HG03439 (cell line): ENCODE results near the gene ATF6.

ENCODE experiments used
- ATAC-seq: cut with Tn5 transposase; IDR thresholded peaks from one replicate; pipeline ENCODE4 v1.9.1; 2021; ENCODE audit warnings: mild to moderate bottlenecking, moderate library complexity; ENCODE audit not compliant: unreplicated experiment

Gene ATF6

DNA sequence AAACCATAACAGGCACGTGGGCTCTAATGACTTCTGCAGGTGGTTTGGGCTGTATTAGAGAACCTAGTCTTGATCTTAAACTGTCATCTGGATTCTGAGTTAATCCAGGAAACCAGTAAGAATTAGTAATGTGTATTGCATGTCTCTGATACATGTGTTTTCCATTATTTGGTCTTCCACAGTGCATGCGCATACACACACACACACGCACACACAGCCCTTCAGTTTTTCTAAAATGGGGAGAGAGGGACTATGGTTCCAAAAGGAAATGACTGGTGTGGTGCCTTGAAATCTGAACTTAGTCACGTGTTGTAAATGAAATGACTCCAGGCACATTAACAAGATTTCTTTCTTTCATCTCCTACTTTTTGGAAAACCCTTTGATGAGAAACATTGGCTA lies 190.0 kb downstream of the ATF6 start:
- no peak for ATAC-seq

DNA sequence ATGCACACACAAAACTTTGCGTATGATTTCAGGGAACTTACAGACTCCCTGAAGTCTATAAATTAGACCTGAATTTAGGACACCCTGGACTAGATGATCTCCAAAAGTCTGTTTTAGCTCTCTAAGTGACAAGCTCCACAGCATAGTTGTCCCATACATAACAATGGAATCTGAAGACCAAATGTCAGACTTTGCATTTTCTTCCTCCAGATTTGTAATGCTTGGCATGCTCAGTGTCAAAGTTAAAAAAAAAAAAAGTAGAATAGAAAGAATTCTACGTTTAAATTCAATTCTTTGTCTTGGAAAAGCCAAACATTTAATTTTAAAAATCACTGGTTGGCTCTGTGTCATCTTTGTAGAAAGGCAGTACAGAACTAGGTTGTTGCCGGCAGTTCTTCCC lies 190.8 kb downstream of the ATF6 start:
- ATAC-seq: no peak

DNA sequence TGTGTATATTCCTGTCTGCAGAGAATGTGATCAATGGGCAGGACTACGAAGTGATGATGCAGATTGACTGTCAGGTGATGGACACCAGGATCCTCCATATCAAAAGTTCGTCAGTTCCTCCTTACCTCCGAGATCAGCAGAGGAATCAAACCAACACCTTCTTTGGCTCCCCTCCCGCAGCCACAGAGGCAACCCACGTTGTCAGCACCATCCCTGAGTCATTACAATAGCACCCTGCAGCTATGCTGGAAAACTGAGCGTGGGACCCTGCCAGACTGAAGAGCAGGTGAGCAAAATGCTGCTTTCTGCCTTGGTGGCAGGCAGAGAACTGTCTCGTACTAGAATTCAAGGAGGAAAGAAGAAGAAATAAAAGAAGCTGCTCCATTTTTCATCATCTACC lies 192.3 kb downstream of the ATF6 start:
- no peak for ATAC-seq

GRCh38 chr1:161962091-161962887 lies 196.2 kb downstream of the ATF6 start:
- peak; percentile 64 for ATAC-seq

GRCh38 chr1:161966067-161966466 lies 199.9 kb downstream of the ATF6 start:
- no peak for ATAC-seq

GRCh38 chr1:161970036-161970435 lies 203.9 kb downstream of the ATF6 start:
- ATAC-seq: no peak

GRCh38 chr1:161970633-161971032 lies 204.5 kb downstream of the ATF6 start:
- no peak for ATAC-seq

DNA sequence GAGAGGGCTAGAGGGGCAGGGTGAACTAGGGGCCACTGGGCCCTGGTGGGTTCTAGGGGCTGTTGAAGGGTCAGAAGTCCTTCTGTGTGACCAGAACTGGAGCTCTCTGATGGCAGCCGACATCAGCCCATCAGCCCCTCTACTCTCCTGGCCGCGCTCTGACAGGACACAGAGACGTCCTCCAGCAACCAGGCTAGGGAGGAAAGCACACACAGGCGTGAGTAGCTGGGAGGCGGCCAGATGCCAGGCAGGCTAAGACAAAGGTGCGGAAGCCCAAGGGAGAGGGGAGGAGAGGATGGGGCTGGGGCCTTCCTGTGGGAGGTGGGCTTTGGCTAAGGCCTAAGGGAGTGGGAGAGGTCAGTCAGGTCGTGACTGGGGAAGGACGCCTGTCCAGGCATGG lies 206.7 kb downstream of the ATF6 start:
- no peak for ATAC-seq

DNA sequence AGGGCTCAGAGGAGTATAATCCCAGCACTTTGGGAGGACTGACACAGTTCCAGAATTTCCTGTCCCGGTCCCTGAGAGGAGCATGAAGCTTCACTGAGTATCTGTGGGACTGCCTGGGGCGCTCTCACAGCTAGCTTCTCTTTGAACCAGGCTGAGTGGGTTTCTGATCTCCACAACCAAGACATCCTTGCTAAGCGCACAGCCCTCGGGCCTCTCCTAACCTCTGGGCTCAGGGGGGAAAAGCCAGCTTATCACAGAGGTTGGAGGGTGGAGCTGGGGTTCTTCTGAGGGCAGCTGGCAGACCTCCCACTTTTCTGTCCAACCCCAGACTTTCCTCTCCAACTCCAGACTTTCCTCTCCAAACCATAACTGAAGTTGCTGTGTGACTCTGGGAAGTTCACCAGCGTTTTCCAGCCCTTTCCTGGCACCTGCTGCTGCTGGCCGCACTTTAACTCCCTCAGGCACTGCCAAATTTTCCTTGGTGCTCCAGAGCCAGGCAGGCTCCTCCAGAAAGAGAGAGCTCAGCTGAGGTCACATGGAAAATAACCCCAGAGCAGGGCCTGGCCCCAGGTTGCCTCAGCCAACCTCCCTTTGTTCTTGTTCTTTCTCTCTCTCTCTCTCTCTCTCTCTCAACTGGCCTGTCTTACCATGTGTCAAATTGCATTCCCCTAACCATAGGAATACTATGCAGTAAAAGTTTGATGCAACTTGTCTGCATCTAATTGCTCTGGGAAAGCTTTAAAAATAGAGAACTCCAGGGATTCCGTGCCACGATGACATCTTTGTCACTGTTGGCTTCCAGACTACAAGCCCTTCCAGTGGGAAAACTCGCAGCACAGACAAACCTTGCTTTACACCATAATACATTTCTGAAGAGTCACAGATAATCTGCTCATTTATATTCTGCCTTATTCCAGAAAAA lies 208.1 kb downstream of the ATF6 start:
- ATAC-seq: no peak

DNA sequence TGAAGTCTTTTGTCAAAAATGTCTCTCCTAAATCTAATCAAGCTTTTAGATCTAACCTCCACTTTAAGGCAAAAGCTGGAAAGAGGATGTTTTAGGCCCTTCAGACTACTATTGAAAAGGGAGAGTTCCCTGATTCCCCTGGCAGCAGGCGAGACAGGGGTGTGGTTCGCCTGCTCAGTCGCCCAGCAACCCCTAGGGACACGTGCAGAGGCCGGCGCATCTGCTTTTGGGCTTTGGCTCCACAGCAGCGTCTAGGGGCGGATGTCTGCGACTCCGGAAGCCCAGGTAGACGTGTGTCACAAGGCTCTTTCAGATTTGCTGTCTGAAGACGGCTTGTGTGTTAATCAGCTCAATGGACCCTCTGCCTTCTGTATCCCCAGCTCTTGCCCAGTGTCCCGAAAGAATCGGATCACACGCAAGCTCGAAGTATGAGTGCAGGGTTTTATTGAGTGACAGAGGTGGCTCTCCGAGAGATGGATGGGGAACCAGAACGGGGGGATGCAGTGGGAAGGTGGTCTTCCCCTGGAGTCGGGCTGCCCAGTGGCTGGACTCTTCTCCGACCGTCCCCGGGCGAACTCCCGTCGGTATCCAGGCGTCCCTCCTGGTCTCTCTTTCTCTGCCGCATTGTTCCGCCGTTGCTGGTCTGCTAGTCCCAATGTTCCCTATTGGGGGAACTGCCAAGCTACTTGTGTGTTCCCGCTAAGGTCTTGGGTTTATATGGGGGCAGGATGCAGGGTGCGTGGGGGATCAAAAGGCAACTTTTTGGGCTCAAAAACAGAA lies 212.1 kb downstream of the ATF6 start:
- no peak for ATAC-seq

DNA sequence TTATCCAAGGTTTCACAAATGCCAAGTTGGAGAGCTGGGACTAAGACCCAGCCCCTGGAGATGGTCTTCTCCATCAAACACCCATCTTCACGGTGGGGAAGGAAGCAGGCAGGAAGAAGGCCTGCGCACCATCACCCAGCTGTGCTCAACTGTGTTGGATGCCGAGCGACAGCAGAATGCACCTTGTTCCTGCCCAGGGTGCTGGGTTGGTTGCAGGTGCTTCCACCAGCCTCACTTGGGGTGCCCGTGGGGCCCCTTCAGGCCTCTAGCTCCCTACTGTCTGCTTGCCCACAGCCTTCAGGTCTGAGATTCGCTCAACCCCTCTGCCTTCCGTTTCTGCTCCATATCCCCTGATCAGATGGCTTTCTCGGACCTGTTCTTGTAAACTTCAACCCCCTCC lies 215.0 kb downstream of the ATF6 start:
- ATAC-seq: no peak

GRCh38 chr1:161981735-161982506 lies 215.8 kb downstream of the ATF6 start:
- ATAC-seq: no peak

DNA sequence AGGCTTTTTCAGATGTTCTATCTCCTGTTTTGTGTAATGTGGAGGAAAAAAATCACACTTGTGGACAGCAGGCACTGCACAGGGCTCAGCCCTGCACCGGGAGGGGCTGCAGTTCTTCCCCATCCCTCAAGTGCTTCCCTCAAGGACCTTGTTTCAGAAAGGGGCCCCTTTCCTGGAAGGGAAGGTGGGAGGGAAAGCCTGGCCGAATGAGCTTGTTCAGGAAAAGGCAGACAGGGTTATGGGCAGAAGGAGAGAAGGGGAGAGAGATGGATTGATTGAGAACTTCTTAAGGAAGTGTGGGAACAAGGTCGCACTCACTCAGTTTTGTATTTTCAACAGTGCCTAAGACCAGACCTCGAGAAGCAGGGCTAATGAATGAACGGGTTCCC lies 216.4 kb downstream of the ATF6 start:
- no peak for ATAC-seq

DNA sequence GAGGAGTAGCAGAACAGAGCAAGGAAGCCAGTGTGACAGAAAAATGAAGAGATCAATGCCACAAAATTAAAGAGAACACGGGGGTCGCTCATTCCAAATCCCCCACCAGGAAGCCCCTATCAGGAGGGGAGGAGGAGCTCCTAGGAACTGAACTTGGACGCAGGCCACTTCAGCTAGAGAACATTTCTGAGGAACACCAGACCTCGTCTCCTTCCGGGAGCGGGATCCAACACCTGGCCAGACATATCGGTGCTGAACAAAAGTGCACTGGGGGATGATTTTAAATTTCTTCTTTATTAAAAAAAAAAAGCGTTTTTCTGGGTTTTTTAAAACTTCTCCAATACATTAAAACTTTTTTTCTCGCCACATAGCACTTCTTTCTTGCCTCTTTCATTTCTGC lies 216.8 kb downstream of the ATF6 start:
- no peak for ATAC-seq

DNA sequence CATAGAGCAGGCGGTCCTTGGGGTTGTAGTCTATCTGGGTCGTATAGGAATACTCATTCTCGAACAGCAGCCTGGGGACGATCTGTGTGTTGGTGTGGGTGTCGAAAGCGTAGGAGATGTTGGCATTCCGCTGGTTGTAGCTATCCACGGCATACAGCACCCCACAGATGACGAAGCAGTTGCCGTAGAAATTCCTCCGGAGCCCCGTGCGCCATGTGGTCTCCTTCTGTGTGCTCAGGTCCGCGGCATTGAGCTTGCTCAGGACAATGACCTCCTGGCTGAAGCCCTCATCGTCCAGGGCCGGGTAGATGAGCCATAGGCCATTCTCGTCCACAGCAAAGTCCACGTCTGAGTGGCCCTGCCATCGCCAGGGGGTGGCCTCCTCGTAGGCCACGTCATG lies 217.6 kb downstream of the ATF6 start:
- no peak for ATAC-seq

GRCh38 chr1:161985301-161985822 lies 219.2 kb downstream of the ATF6 start:
- ATAC-seq: no peak

- ATAC-seq: no peak
Observed at GRCh38 chr1:161986328-161986727, 220.2 kb downstream of the ATF6 start.

DNA sequence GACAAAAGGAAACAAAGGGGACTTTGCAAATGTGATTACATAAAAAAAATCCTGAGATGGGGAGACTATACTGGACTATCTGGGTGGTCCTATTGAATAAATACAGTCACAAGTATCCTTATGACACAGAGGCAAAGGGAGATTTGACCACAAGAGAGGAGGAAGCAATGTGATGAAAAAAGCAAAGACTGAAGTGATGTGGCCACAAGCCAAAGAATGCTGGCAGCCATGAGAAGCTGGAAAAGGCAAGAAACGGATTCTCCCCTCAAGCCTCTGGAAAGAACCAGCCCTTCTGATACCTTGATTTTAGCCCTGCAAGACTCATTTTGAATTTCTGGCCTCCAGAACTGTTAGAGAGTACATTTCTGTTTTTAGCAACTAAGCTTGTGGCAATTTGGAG lies 221.2 kb downstream of the ATF6 start:
- no peak for ATAC-seq

DNA sequence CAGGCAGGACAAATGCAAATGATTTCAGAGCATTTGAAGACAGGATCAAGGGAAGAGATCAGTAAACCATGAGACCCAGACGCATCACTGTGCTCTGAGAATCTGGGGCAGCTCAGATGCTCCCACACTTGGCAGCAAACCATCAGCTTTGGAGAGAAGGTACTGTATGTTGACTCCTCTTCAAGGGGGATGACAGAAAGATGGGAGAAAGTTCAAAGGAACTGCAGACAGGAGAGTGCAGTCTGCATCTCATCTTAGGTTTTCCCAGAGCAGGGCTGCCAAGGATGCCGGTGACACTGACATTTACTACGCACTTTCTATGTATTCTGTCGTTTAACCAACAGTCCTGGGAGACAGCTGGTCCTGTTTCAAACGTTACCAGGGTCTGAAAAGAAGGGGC lies 221.8 kb downstream of the ATF6 start:
- no peak for ATAC-seq

DNA sequence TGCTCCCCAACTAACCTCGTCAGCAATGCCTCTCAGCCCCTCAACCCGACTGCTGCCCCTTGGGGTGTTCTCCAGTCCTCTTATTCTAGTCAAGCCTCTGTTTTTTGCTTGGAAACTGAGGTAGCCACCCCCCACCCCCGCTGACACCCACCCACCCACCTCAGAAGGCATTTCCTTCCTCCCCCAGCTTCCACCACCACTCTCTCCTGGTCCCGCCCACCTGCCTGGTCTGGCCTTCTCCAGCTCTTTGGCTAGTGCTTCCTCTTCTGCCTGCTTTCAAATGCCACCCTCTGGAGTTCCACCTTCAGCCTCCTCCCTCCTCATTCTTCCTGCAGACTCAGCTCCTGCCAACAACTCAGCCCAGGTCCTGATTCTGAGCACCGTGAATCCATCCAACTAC lies 222.3 kb downstream of the ATF6 start:
- no peak for ATAC-seq
